Naive thymus-derived CD4-positive, alpha-beta T cell (primary cell): ENCODE data around the gene CFAP65. TPM values are rescaled to one million over a fixed set of nuclear protein-coding genes. Genes with fewer than 3 reads are reported as not detected.
A peak's percentile ranks its signal among the peaks of the same experiment; 100 is the strongest.

Source experiments
- ATAC-seq: fragments of 150-1000 bp; cut with Tn5 transposase; 2 replicates; pipeline ENCODE4 v1.10.0; 2021; ENCODE audit warnings: mild to moderate bottlenecking, moderate library complexity
- CTCF ChIA-PET: fragments of 350-600 bp; sonication (Branson Sonifier 250); formaldehyde crosslinking; loops from one replicate; lab custom pipeline; 2021; ENCODE audit warnings: antibody characterized with exemption; lab: Charles Lee
- POLR2A ChIA-PET: fragments of 350-600 bp; sonication (Branson Sonifier 250); formaldehyde crosslinking; loops from one replicate; lab custom pipeline; 2021; ENCODE audit warnings: antibody characterized with exemption, inconsistent platforms; lab: Charles Lee
- DNase-seq, 9 donors: peaks; one replicate each; pipeline versions ENCODE4 v3.0.0 to v3.0.0-alpha.2; 2020 to 2022; ENCODE audit warnings: mixed read lengths in 1 of 9
- H3K27ac ChIP-seq: one replicate; pipeline ENCODE4 v1.7.0; 2013; ENCODE audit warnings: mild to moderate bottlenecking, low read depth, low read length, moderate library complexity
- H3K27me3 ChIP-seq, 2 donors: one replicate each; pipeline ENCODE4 v1.7.0; 2013; ENCODE audit warnings: low read length in 2 of 2, mild to moderate bottlenecking in 2 of 2, moderate library complexity in 2 of 2; ENCODE audit not compliant: control insufficient read depth in 2 of 2, insufficient read depth in 2 of 2
- H3K36me3 ChIP-seq, 3 experiments: 1 replicate in 2 of 3; 2 replicates in 1 of 3; pipeline ENCODE4 v1.7.0; 2013; ENCODE audit warnings: low read length in 3 of 3, mild to moderate bottlenecking in 3 of 3, moderate library complexity in 1 of 3; ENCODE audit not compliant: insufficient read depth in 3 of 3, control insufficient read depth in 2 of 3
- H3K4me1 ChIP-seq, 2 donors: one replicate each; pipeline ENCODE4 v1.7.0; 2013; ENCODE audit warnings: low read length in 2 of 2, mild to moderate bottlenecking in 2 of 2, moderate library complexity in 1 of 2; ENCODE audit not compliant: control insufficient read depth in 2 of 2, insufficient read depth in 2 of 2
- H3K4me3 ChIP-seq: 2 replicates; pipeline ENCODE4 v1.7.0; 2013; ENCODE audit warnings: mild to moderate bottlenecking, low read length
- H3K9me3 ChIP-seq, 3 experiments: 1 replicate in 2 of 3; 2 replicates in 1 of 3; pipeline ENCODE4 v1.7.0; 2013; ENCODE audit warnings: low read length in 3 of 3; ENCODE audit not compliant: control insufficient read depth in 2 of 3
- H3K27ac Mint-ChIP-seq, 9 donors: one replicate each; pipeline ENCODE4 v1.8.0; 2020 to 2022; ENCODE audit warnings: mixed read lengths in 9 of 9, mild to moderate bottlenecking in 8 of 9, moderate library complexity in 5 of 9, inconsistent platforms in 2 of 9
- H3K27me3 Mint-ChIP-seq, 5 donors: one replicate each; pipeline ENCODE4 v1.8.0; 2021 to 2022; ENCODE audit warnings: mixed read lengths in 5 of 5, mild to moderate bottlenecking in 1 of 5
- H3K36me3 Mint-ChIP-seq, 5 donors: one replicate each; pipeline ENCODE4 v1.8.0; 2020 to 2022; ENCODE audit warnings: mixed read lengths in 5 of 5, mild to moderate bottlenecking in 3 of 5, inconsistent platforms in 1 of 5
- H3K4me1 Mint-ChIP-seq, 7 donors: one replicate each; pipeline ENCODE4 v1.8.0; 2020 to 2022; ENCODE audit warnings: mixed read lengths in 7 of 7, mild to moderate bottlenecking in 3 of 7, inconsistent platforms in 1 of 7
- H3K4me3 Mint-ChIP-seq, 10 donors: one replicate each; pipeline ENCODE4 v1.8.0; 2020 to 2022; ENCODE audit warnings: mild to moderate bottlenecking in 10 of 10, mixed read lengths in 10 of 10, moderate library complexity in 6 of 10, inconsistent platforms in 2 of 10
- H3K9me3 Mint-ChIP-seq, 11 donors: one replicate each; pipeline ENCODE4 v1.8.0; 2020 to 2022; ENCODE audit warnings: mixed read lengths in 11 of 11, mild to moderate bottlenecking in 4 of 11, inconsistent platforms in 1 of 11, moderate library complexity in 1 of 11
- intact Hi-C, 2 donors: fragments of 100-400 bp; cut with micrococcal nuclease; formaldehyde crosslinking; loops; one replicate each; pipeline ENCODE4 v1.15.1; 2023
- polyA plus RNA-seq, 2 donors: library from polyadenylated mRNA; unstranded; fragments of 300-500 nt; fragmentation: Illumina TruSeq; gene quantifications; one replicate each; pipeline ENCODE4 v1.2.3, GENCODE V29; 2021
- total RNA-seq, 6 experiments: library from RNA in 5 of 6; stranded (reverse) in 5 of 6; gene quantifications; 1 replicate in 5 of 6; 2 replicates in 1 of 6; pipeline ENCODE4 v1.2.3 and lab custom pipeline; 2021 to 2026

CFAP65 gene
- total and polyA plus RNA-seq, 7 experiments from 2014 or later: not detected

DNA sequence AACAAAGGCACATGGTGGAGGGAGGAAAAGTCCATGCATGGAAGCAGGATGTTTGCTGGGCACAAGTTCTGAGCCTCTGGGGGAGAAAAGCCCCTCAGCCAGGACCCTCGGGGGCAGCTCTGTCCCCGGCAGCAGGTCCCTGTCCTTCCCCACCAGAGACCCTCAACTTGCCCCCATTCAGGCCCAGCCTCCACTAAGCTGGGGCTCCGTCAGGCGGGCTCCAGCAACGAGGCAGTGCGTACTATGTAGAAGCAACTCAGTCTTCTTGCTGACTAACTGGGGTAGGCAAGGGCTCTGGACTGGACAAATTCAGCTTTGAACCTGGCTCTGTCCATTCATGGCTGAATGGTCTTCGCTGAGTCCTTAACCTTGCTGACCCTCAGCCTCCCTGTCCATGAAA lies 23.0 kb downstream of the CFAP65 start:
- DNase-seq (no peak), ATAC-seq (no peak)
- no peak overlapping the region for H3K27ac ChIP-seq
- Mint-ChIP-seq H3K9me3 (peaks cover 0 to 3% (median 0%) of the 10 kb centered on the region in 11 donors), H3K4me1 (no peaks in the 10 kb centered on the region), H3K36me3 (no peaks in the 10 kb centered on the region), H3K4me3 (no peak overlapping the region), H3K27ac (no peak overlapping the region), H3K27me3 (peaks cover 1 to 29% (median 15%) of the 10 kb centered on the region in 5 donors)
- H3K4me3 ChIP-seq: no peak overlapping the region
- no peaks in the 10 kb centered on the region for H3K9me3 ChIP-seq
- H3K36me3 ChIP-seq: no peaks in the 10 kb centered on the region
- H3K4me1 ChIP-seq: no peaks in the 10 kb centered on the region
- intact Hi-C loops: no loop called here
- CTCF ChIA-PET: interaction anchor here (0.5 kb wide), 1 partner anchor 61 kb away, joined by 3 read pairs; no protein-coding TSS in a partner anchor
- H3K27me3 ChIP-seq: no peaks in the 10 kb centered on the region
- POLR2A ChIA-PET: no interaction called here

DNA sequence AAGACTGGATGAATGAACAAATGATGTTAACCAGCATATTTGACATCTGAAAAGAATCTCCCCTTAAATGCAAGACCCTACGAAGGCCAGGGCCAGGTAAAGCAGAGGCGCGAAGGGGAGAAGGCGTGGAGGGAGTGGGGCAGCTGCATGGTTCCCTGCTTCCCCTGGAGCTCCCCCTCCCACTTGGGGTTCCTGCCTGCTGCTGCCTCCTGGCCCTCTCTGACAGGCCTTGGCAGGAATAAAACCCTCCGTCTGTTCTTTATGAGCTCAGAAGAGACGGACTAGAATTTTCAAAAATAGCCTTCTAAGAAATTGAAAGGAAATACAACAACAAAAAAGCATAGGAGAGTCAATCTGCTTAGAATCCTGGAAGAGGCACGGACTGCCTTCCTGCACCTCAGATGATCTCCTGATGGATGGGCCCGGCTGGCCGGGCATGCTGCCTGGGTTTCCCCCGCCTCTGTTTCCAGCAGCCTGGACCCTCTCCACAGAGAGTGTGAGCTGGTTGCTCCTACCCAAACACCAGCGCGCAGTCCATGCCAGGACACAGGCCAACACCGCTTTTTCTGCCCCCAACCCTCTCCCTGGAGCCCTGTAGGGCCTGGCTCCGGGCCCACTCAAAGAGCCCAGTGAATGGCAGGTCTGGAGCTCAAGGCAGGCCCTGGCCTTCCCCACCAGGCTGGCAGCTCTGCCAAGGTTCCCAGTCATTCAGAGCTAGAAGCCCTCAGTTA lies 23.9 kb downstream of the CFAP65 start:
- ATAC-seq (no peak), DNase-seq (no peak)
- POLR2A ChIA-PET: no interaction called here
- no peaks in the 10 kb centered on the region for H3K36me3 ChIP-seq
- H3K4me3 ChIP-seq: no peak overlapping the region
- H3K9me3 ChIP-seq: no peaks in the 10 kb centered on the region
- CTCF ChIA-PET: interaction anchor here (0.7 kb wide), 1 partner anchor 37 kb away, joined by 3 read pairs; no protein-coding TSS in a partner anchor
- Mint-ChIP-seq H3K27ac (no peak overlapping the region), H3K36me3 (no peaks in the 10 kb centered on the region), H3K4me3 (no peak overlapping the region), H3K27me3 (peaks cover 2 to 34% (median 18%) of the 10 kb centered on the region in 5 donors), H3K4me1 (no peaks in the 10 kb centered on the region), H3K9me3 (peaks cover 0 to 3% (median 0%) of the 10 kb centered on the region in 11 donors)
- no peaks in the 10 kb centered on the region for H3K4me1 ChIP-seq
- H3K27ac ChIP-seq: no peak overlapping the region
- H3K27me3 ChIP-seq: no peaks in the 10 kb centered on the region
- intact Hi-C loops: no loop called here

DNA sequence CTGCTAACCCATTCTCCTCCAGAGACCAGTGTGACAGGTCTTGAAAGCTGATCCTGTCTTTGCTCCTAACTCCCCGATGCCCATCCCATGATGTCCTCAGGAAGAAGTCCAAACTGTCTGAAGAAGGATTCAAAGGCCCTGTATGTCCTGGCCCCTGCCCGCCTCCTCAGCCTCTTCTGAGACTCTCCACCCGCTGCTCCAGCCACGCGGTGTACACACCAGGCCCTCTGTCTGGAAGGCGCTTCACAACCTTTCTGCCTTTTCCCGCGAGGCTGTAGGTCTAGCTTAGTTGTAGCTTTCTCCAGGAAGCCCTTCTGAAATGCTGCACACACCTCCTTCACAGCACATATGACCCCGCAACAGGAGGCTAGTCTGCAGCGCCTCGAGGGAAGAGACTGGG lies 24.6 kb downstream of the CFAP65 start:
- intact Hi-C loops: no loop called here
- POLR2A ChIA-PET: no interaction called here

GRCh38 chr2:219010873-219011272 lies 30.4 kb downstream of the CFAP65 start:
- Histone ChIP-seq H3K9me3 (no peaks in the 10 kb centered on the region), H3K4me1 (no peaks in the 10 kb centered on the region), H3K27ac (no peak overlapping the region), H3K4me3 (no peak overlapping the region), H3K36me3 (no peaks in the 10 kb centered on the region), H3K27me3 (no peaks in the 10 kb centered on the region)
- DNase-seq (no peak), ATAC-seq (no peak)
- no peaks in the 10 kb centered on the region for H3K4me1 Mint-ChIP-seq
- no peak overlapping the region for H3K27ac Mint-ChIP-seq
- no peaks in the 10 kb centered on the region for H3K36me3 Mint-ChIP-seq
- CTCF ChIA-PET: interaction anchor here (0.5 to 1.3 kb wide), 4 partner anchors 14 to 144 kb away, joined by 3 to 6 read pairs (median 3); no protein-coding TSS in a partner anchor
- no peak overlapping the region for H3K4me3 Mint-ChIP-seq
- POLR2A ChIA-PET: no interaction called here
- peaks cover 0 to 3% (median 0%) of the 10 kb centered on the region in 11 donors for H3K9me3 Mint-ChIP-seq
- peaks cover 9 to 54% (median 37%) of the 10 kb centered on the region in 5 donors for H3K27me3 Mint-ChIP-seq
- intact Hi-C loops: no loop called here

More for the DNA sequence above, 24.6 kb downstream of the CFAP65 start:
- ATAC-seq (no peak), DNase-seq (no peak)
- CTCF ChIA-PET: no interaction called here
- no peak overlapping the region for H3K27ac Mint-ChIP-seq
- no peaks in the 10 kb centered on the region for H3K36me3 Mint-ChIP-seq
- Histone ChIP-seq H3K4me1 (no peaks in the 10 kb centered on the region), H3K9me3 (no peaks in the 10 kb centered on the region), H3K27me3 (no peaks in the 10 kb centered on the region), H3K4me3 (no peak overlapping the region), H3K36me3 (no peaks in the 10 kb centered on the region), H3K27ac (no peak overlapping the region)
- no peaks in the 10 kb centered on the region for H3K4me1 Mint-ChIP-seq
- H3K27me3 Mint-ChIP-seq: peaks cover 2 to 34% (median 18%) of the 10 kb centered on the region in 5 donors
- H3K9me3 Mint-ChIP-seq: peaks cover 0 to 3% (median 0%) of the 10 kb centered on the region in 11 donors
- no peak overlapping the region for H3K4me3 Mint-ChIP-seq

GRCh38 chr2:219010162-219010756 lies 31.1 kb downstream of the CFAP65 start:
- Mint-ChIP-seq H3K27me3 (peaks cover 15 to 61% (median 43%) of the 10 kb centered on the region in 5 donors), H3K4me1 (no peaks in the 10 kb centered on the region), H3K4me3 (no peak overlapping the region), H3K9me3 (peaks cover 0 to 3% (median 0%) of the 10 kb centered on the region in 11 donors), H3K27ac (no peak overlapping the region), H3K36me3 (peaks cover 0 to 3% (median 0%) of the 10 kb centered on the region in 5 donors)
- Histone ChIP-seq H3K27me3 (no peaks in the 10 kb centered on the region), H3K9me3 (no peaks in the 10 kb centered on the region), H3K4me1 (no peaks in the 10 kb centered on the region), H3K4me3 (no peak overlapping the region), H3K27ac (no peak overlapping the region), H3K36me3 (no peaks in the 10 kb centered on the region)
- ChIA-PET CTCF (interaction anchor here (0.5 to 1.3 kb wide), 4 partner anchors 13 to 827 kb away, joined by 3 to 6 read pairs (median 3); no protein-coding TSS in a partner anchor), POLR2A (no interaction called here)
- DNase-seq (no peak), ATAC-seq (peak; percentile 45)
- intact Hi-C loops: no loop called here

GRCh38 chr2:219009294-219009693 lies 32.0 kb downstream of the CFAP65 start:
- H3K9me3 ChIP-seq: no peaks in the 10 kb centered on the region
- Mint-ChIP-seq H3K9me3 (peaks cover 0 to 4% (median 0%) of the 10 kb centered on the region in 11 donors), H3K27ac (no peak overlapping the region), H3K4me1 (no peaks in the 10 kb centered on the region), H3K36me3 (peaks cover 0 to 3% (median 0%) of the 10 kb centered on the region in 5 donors), H3K4me3 (no peak overlapping the region), H3K27me3 (peaks cover 23 to 68% (median 47%) of the 10 kb centered on the region in 5 donors)
- no peaks in the 10 kb centered on the region for H3K36me3 ChIP-seq
- ATAC-seq: no peak
- CTCF ChIA-PET: no interaction called here
- no peak for DNase-seq
- POLR2A ChIA-PET: no interaction called here
- H3K27ac ChIP-seq: no peak overlapping the region
- intact Hi-C loops: no loop called here
- H3K4me3 ChIP-seq: no peak overlapping the region
- peaks cover 0 to 3% of the 10 kb centered on the region in 2 donors for H3K27me3 ChIP-seq
- no peaks in the 10 kb centered on the region for H3K4me1 ChIP-seq
